DMS153 treated with DMSO at 0.1 percent for 48 hours (cell line): Measurements from ENCODE around the gene MARS1.
A peak's percentile ranks its signal among the peaks of the same experiment; 100 is the strongest.

ENCODE experiments used
- DNase-seq: peaks from one replicate; lab custom pipeline; 2025; ENCODE audit not compliant: unreplicated experiment; lab: John Stamatoyannopoulos, UW

Gene MARS1

GRCh38 chr12:57456737-57457490 is 31.0 kb upstream of the MARS1 start:
- no peak for DNase-seq

GRCh38 chr12:57458665-57459054 is 29.2 kb upstream of the MARS1 start:
- DNase-seq, result no peak

DNA sequence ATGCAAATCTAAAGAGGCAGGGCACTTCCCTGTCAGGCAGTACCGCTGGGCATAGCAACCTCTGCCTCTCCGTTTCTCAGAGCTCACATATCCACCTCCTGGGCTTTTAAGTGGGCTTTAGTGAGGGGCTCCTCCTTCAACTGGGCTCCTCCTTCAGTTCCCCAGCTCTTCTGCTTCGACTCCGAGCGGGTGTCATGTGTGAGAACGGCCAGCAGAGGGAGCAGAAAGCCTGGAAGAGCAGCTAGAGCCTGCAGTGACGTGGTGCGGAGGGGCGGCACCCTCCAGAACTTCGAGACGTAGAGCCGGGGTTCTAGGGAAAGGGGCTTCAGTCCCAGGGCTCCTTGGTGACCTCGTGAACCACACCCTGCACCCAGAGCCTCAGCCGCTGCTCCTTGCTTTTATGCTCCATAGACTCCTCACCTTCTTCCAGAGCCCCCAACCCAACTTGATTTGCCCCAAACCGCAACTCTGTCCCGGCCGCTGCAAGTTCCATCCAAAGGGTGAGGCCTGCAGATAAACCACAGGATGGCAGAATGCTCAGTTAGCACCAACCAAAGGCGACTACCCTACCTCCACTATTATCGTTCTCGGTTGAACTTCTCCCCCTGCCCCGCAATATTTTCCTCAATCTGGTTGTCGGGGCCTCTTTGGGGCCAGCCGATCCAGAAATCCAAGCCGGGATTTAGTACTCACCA is 28.7 kb upstream of the MARS1 start:
- peak; percentile 94 for DNase-seq

GRCh38 chr12:57459750-57460467 is 28.0 kb upstream of the MARS1 start, which contains the start of gene GLI1:
TSS of gene GLI1 (plus strand) at chr12:57459785. CDS start at chr12:57463692, 3,907 bp downstream.
- no peak for DNase-seq

DNA sequence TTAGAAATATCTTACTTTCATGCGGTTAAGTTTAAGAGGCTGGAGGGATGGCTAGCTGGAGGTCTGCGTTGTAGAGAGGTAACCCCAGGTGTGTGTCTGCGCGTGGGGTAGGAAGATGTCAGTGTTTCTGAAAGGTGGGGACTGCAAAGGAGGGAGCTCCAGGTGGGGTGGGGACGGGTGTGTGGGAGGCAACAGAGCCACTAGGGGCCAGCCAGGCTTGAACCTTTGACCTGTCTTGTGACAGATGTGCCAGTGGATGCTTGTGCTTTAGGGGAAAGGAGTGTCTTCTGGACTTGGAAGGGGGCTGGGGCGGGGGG is 27.4 kb upstream of the MARS1 start:
- no peak for DNase-seq

DNA sequence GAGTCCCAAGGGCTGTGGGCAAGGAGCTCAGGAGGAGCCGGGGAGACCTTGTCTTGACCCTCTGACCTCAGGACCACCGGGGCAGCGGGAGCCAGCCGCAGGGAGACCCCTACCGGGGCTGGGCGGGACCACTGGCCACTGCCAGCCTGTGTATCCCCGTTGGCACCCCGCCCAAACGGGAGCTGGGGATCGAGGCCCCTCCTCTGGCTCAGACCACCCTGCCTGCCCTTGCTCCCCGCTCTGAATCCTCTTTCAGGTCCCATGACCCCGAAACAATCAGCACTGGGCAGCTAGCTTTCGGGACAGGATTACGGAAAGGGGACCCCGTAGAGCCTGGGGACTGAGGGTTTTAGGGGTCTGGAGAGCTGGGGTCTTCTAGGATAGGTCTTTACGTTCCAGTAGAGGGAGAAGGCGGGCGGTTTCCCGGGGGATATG is 27.0 kb upstream of the MARS1 start:
- no peak for DNase-seq

DNA sequence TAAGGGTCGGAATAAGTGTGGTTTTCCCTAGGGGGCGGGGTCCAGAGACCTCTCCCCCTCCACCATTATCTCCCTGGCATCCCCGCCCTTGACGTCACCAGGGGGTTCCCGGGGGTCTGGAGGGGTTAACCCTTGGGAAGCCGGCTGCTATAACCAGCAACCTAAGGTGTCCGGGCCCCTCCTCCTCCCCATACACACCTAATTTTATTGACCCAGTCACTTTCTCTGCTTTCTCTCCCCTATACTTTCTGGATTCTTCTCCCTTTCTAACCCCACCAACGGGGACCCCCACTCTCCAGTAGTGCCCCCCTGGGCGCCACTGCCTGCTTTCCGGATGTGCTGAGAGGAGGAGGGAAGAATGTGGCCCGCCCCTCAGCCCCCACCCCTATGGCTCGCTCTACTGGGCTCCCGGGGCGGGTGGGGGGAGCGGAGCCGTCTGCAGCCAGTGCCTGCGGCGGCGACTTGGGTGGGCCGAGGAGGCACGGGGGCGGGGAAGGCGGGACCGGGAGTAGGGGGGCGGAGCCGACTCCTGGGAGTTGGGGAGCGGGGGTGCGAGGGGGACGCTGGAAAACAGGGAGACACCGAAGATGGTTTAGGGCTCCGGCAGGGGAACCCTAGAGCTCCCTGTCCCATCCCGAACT is 26.5 kb upstream of the MARS1 start:
- DNase-seq, result no peak

DNA sequence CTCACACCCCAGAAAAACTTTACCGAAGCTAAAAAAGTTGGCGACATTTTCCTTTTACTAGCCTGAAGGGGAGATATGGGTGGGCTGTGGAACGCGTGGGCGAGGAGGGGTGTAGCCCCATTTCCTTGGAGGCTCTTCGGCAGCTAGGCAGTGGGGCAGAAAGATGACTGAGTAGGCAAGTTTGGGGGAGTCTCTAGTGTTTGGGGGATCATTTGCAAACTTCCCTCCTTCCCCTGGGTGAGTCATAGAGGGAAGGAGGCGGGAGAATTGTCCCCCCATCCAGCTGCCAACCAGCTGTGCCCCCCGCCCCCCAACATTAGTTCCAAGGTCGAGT is 26.0 kb upstream of the MARS1 start:
- DNase-seq, result no peak

GRCh38 chr12:57462251-57462911 is 25.5 kb upstream of the MARS1 start:
- peak; percentile 96 for DNase-seq

DNA sequence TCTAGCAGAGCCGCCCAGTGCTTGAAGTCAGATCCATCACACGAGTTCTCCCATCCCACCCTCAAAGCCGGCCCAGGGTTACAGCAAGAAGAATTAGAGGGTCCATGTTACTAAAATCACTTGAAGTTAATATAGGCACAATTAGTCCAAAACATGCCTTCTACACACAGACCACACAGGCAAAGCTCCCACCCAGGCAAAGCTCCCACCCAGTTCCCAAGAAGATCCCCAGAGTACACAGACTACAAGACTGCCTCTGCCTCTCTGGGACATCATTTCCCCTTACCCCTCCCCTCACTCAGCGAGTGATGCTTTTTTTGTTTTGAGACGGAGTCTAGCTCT is 25.0 kb upstream of the MARS1 start:
- no peak for DNase-seq

DNA sequence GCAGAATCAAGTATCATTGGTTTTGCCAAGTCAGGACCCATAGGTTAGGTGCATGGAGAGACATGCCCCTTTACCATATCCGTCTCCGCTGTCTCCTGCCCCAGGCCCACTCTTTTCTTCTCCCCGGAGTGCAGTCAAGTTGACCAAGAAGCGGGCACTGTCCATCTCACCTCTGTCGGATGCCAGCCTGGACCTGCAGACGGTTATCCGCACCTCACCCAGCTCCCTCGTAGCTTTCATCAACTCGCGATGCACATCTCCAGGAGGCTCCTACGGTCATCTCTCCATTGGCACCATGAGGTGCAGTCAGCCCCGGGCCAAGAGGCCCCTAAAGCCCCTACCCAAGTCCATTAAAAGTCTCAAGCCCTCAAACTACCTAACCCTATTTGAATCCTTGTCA is 23.3 kb upstream of the MARS1 start:
- no peak for DNase-seq

DNA sequence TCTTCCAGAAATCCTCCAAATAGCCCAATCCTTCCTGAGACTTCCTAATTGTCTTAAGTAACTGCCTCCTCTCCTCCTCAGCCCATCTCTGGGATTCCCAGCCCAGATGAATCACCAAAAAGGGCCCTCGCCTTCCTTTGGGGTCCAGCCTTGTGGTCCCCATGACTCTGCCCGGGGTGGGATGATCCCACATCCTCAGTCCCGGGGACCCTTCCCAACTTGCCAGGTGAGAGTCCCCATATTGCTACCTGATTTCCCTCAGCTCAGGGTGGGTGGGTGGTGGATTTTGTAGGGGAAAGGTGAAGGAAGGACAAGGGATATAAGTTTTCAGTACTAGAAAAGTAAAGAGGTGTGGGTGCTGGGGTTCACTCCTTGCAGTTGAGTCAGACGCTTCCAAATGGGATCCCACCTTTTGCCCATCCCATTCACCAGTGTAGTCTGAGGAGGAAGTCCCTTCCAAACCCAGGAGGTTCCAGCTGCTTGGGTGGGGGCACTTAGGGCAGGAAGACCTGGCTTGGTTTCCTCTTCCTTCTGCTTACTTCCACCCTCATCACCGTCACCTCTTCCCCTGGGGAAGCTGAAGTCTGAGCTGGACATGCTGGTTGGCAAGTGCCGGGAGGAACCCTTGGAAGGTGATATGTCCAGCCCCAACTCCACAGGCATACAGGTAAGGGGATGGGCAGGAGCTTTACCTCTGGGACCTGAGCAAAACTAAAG is 22.7 kb upstream of the MARS1 start:
- no peak for DNase-seq

DNA sequence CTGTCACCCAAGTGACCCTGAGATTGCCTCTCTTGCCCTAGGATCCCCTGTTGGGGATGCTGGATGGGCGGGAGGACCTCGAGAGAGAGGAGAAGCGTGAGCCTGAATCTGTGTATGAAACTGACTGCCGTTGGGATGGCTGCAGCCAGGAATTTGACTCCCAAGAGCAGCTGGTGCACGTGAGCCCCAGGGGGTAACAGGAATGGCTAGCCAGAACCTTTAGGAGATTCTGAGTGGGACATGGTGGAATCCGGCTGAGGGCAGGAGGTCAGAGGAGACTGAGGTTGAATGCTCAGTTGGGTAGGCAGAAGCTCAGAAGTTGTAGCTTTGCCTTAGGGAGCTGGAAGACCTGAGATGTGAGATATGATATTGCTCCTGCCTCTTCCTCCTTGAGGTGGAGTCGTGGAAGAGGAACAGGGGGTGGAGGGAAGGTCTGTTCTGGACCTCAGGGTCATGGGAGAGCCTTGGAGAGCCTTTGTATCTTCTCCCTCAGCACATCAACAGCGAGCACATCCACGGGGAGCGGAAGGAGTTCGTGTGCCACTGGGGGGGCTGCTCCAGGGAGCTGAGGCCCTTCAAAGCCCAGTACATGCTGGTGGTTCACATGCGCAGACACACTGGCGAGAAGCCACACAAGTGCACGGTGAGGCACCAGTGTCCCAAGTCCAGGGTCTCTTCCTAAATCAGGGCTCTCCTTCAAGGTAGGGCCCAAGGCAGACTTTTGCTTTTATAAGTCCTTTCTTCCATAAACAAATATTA is 21.9 kb upstream of the MARS1 start:
- no peak for DNase-seq

DNA sequence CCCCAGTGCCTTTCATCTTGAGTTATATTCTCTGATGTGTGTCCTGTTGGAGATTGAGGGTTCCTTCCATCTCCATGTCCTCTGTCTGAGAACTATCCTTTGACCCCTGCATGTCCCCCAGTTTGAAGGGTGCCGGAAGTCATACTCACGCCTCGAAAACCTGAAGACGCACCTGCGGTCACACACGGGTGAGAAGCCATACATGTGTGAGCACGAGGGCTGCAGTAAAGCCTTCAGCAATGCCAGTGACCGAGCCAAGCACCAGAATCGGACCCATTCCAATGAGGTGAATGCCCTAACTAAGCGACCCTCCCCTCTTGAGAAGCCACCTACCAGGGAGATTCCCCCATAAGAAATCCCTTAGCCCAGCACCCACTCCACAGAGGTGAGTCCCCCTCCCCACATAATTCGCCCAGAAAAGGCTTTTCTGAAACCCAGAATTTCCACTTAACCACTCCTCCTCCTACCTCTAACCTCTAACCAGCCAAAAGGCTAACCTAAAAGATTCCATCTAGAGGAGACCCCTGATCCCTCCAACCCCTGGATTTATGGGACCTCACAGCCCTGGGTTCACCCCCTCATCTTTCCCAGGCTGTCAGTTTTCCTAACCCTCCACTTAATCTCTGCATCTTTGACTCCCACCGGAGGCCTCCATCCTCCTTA is 20.5 kb upstream of the MARS1 start:
- no peak for DNase-seq

DNA sequence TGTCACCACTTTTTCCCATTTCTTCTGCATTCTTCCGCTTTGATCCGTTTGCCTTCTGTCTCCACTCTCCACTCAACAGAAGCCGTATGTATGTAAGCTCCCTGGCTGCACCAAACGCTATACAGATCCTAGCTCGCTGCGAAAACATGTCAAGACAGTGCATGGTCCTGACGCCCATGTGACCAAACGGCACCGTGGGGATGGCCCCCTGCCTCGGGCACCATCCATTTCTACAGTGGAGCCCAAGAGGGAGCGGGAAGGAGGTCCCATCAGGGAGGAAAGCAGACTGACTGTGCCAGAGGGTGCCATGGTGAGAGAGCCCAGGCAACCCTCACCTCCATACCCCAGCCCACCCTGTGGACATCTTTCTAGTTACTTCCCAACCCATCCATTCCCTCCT is 20.0 kb upstream of the MARS1 start:
- DNase-seq, result no peak

- DNase-seq, result no peak
These were observed 18.3 kb upstream of the MARS1 start for GRCh38 chr12:57469296-57470164.

GRCh38 chr12:57470286-57470969 is 17.4 kb upstream of the MARS1 start:
- no peak for DNase-seq
